DMS53 (cell line): Measurements from ENCODE around the gene DAPK3.
"Not testable (repeated sequence)": the region's sequence is repeated elsewhere in the genome, so short reads cannot be mapped to it uniquely, and the experiment has no call there.

Experiments
- DNase-seq: peaks from one replicate; lab custom pipeline; 2025; lab: John Stamatoyannopoulos, UW

Gene DAPK3

GRCh38 chr19:3970808-3971598, at the start of gene DAPK3:
Gene DAPK3, minus strand, starts transcription at chr19:3971099. Its CDS starts 1,364 bp downstream, at chr19:3969735.
- peak; percentile 98 for DNase-seq

- no peak for DNase-seq
These were observed 48.7 kb upstream of the DAPK3 start for GRCh38 chr19:4019578-4019977.

- DNase-seq: no peak
These were observed 48.0 kb upstream of the DAPK3 start for GRCh38 chr19:4018775-4019504.

- DNase-seq: no peak
These were observed 47.3 kb upstream of the DAPK3 start for GRCh38 chr19:4018140-4018613.

GRCh38 chr19:4016903-4017638, 46.2 kb upstream of the DAPK3 start:
- DNase-seq: no peak

- no peak for DNase-seq
These were observed 45.6 kb upstream of the DAPK3 start for GRCh38 chr19:4016486-4016885.

GRCh38 chr19:4015705-4016402, 45.0 kb upstream of the DAPK3 start:
- DNase-seq: no peak

GRCh38 chr19:4014541-4015491, 43.9 kb upstream of the DAPK3 start:
- DNase-seq: no peak

- DNase-seq: no peak
These were observed 43.1 kb upstream of the DAPK3 start for GRCh38 chr19:4013886-4014540.

GRCh38 chr19:4012975-4013634, 42.2 kb upstream of the DAPK3 start:
- DNase-seq: no peak

- peak; percentile 55 for DNase-seq
These were observed 41.4 kb upstream of the DAPK3 start for GRCh38 chr19:4012092-4012974.

GRCh38 chr19:4011430-4011829, 40.5 kb upstream of the DAPK3 start:
- not testable (repeated sequence) for DNase-seq

GRCh38 chr19:4010808-4011110, 39.9 kb upstream of the DAPK3 start:
- DNase-seq: no peak

- no peak for DNase-seq
These were observed 39.3 kb upstream of the DAPK3 start for GRCh38 chr19:4009990-4010807.

GRCh38 chr19:4007836-4008539, 37.1 kb upstream of the DAPK3 start:
- peak; percentile 31 for DNase-seq

GRCh38 chr19:4007021-4007835, 36.3 kb upstream of the DAPK3 start, which contains the start of gene PIAS4:
Gene PIAS4, plus strand, starts transcription at chr19:4007736. Its CDS starts 25 bp downstream, at chr19:4007761.
- peak; percentile 96 for DNase-seq
